ENCODE data around the gene EPB41L4B. TPM values are rescaled to one million over a fixed set of nuclear protein-coding genes. Genes with fewer than 3 reads are reported as not detected.
A peak's percentile ranks its signal among the peaks of the same experiment; 100 is the strongest.

Gene EPB41L4B
- total and polyA plus RNA-seq, 2 experiments from 2014 or later, result 11.0 to 32.2 TPM

DNA sequence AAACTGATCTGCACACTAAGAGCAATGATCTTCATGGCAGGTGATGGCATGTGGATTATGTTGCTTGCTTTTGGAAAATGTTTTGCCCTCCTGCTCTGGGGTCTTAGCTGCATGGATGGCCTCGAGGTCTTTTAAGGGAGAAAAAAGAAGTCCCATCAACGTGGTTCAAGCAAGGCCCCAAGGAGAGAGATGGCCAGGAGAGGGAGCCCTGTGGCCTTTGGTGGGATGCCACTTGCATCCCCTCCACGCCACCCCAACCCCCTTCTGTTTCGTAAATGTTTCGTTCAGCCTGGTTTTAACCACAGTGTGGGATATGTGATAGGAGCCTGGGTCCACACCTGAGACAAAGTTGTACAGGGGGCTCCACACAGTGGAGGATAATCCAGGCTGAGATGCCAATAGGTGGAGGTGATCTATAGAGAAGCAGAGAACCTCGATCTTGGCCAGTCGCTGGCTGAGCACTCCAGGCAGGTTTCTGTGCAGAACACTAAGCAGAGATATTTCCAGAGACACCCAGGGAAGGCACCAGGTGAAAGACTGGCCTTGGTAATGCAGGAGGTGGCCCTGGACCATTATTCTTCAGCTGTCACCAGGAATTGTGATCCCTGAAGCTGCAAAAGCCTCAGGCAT is 128.0 kb downstream of the EPB41L4B start:
- H3K9me3 Mint-ChIP-seq, result no peaks in the 10 kb centered on the region
- ATAC-seq, result peak; percentile 97

More for the DNA sequence above, 128.0 kb downstream of the EPB41L4B start:
- no peaks in the 10 kb centered on the region for H3K27me3 ChIP-seq (ENCODE audit: insufficient read depth)
- TF ChIP-seq ETS1 (IDR thresholded peaks at IDR 0.05), result no peak
- no peak for TF ChIP-seq EZH2phosphoT487 (IDR thresholded peaks at IDR 0.05; ENCODE audit: unreplicated experiment)
- no peak for TF ChIP-seq STAT1 (IDR thresholded peaks at IDR 0.05; ENCODE audit: unreplicated experiment)
- TF ChIP-seq, protein P1, sequence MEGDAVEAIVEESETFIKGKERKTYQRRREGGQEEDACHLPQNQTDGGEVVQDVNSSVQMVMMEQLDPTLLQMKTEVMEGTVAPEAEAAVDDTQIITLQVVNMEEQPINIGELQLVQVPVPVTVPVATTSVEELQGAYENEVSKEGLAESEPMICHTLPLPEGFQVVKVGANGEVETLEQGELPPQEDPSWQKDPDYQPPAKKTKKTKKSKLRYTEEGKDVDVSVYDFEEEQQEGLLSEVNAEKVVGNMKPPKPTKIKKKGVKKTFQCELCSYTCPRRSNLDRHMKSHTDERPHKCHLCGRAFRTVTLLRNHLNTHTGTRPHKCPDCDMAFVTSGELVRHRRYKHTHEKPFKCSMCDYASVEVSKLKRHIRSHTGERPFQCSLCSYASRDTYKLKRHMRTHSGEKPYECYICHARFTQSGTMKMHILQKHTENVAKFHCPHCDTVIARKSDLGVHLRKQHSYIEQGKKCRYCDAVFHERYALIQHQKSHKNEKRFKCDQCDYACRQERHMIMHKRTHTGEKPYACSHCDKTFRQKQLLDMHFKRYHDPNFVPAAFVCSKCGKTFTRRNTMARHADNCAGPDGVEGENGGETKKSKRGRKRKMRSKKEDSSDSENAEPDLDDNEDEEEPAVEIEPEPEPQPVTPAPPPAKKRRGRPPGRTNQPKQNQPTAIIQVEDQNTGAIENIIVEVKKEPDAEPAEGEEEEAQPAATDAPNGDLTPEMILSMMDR (conservative IDR thresholded peaks at IDR 0.05; ENCODE audit: low read depth in 2 of 2), result peak; percentile 83 to 90
- no peak for TF ChIP-seq ZNF462 (CRISPR knock-in tag; IDR thresholded peaks at IDR 0.05)
- no peak for TF ChIP-seq ZNF331 (CRISPR knock-in tag; IDR thresholded peaks at IDR 0.05; ENCODE audit: low read depth)
- TF ChIP-seq EZH2 (IDR thresholded peaks at IDR 0.05; ENCODE audit: low read depth, unreplicated experiment), result no peak
- no peaks in the 10 kb centered on the region for H3K36me3 Mint-ChIP-seq (ENCODE audit: low read depth)
- no peaks in the 10 kb centered on the region for H3K4me1 ChIP-seq (ENCODE audit: insufficient read depth)
- no peaks in the 10 kb centered on the region for H3K36me3 ChIP-seq (ENCODE audit: insufficient read depth)
- no peak overlapping the region for H3K4me3 Mint-ChIP-seq
- no peak overlapping the region for H3K27ac ChIP-seq (ENCODE audit: low read depth)
- H3K27me3 Mint-ChIP-seq (ENCODE audit: insufficient read depth, low read depth, poor library complexity), result peaks cover 5% of the 10 kb centered on the region
- no peaks in the 10 kb centered on the region for H3F3A ChIP-seq (replicated peaks; ENCODE audit: low read depth)
- no peaks in the 10 kb centered on the region for H3K79me2 ChIP-seq (replicated peaks; ENCODE audit: insufficient read depth)
- H3K9me2 ChIP-seq (ENCODE audit: insufficient read depth), result no peaks in the 10 kb centered on the region
- no peak overlapping the region for H3K4me2 ChIP-seq
- H3K27ac Mint-ChIP-seq, result no peak overlapping the region
- DNase-seq (ENCODE audit: low spot score), result peak; percentile 85
- no peaks in the 10 kb centered on the region for H4K20me1 ChIP-seq (replicated peaks; ENCODE audit: insufficient read depth)
- peaks cover 6% of the 10 kb centered on the region; the same call in 2 of the 3 replicates for H3K4me1 Mint-ChIP-seq
- H2AFZ ChIP-seq, result peak overlapping the region; percentile 89
- no peak overlapping the region for H3K4me3 ChIP-seq
